CD4-positive, alpha-beta T cell treated with Interleukin-21 for 1 hour (primary cell): ENCODE data around the gene STK40.

Experiments used
- DNase-seq: peaks from one replicate; pipeline ENCODE4 v3.0.0-alpha.2; 2020

Gene STK40, protein sequence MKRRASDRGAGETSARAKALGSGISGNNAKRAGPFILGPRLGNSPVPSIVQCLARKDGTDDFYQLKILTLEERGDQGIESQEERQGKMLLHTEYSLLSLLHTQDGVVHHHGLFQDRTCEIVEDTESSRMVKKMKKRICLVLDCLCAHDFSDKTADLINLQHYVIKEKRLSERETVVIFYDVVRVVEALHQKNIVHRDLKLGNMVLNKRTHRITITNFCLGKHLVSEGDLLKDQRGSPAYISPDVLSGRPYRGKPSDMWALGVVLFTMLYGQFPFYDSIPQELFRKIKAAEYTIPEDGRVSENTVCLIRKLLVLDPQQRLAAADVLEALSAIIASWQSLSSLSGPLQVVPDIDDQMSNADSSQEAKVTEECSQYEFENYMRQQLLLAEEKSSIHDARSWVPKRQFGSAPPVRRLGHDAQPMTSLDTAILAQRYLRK

DNA sequence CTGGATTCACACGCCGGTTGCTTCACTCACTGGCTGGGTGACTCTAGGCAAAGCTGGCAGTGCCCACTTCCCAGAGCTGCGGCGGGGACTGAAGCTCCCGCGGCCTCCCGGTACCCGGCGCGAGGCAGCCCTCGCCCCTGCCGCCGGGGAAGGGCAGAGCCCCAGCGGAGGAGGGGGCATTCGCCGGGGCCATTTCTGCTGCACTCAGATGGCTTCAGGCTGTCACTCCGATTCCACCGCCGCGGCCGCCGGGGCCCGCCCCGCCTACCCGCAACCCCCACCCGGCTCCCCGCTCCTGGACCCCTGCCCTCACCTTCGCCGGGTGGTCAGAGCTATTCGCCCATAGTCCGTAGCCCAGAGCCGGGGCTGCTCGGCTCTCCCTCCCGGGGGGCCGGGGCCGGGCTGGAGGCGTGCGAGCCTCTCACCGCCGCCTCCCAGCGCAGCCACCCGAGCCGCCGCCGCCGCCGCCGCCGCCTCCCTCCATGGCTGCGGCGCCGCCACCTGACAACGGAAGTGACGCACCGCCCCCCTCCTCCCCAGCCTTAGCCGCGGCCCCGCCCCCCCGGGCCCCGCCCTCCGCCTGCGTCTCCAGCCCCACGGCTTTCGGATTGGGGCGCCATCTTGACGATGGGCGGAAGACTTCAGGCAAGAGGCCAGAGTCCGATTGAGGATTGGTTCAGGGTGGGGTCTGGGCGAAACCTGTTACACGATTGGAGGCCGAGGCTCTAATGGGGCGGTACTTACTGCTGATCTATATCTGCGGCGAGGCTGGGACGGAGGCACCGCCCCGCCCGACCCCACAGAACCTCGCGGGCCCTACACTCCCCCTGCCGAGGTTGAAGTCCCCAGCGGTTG is at the start of gene STK40:
Gene STK40 (minus strand): TSS at position 515 of the 855 bp plus-strand sequence. CDS start 24,592 bp downstream, outside the sequence.
- DNase-seq, result peak; percentile 99

DNA sequence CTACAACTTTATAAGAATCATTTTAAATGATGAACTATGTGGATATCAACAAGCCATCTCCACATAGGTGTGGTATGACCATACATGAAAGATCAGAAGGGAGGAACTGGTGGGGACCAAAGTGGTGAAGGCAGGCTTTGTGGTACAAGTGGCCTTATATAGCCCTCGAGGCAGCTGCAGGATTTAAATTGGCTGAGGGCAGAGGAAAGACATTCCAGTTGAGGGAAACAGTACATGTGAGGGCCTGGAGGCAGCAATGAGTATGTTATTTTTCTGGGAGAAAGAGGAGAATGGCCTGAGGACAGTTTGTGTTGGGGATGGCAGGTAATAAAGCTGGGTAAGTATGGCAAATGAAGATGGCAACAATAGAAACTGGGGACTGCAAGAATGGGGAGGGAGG is 47.4 kb upstream of the STK40 start:
- no peak for DNase-seq

DNA sequence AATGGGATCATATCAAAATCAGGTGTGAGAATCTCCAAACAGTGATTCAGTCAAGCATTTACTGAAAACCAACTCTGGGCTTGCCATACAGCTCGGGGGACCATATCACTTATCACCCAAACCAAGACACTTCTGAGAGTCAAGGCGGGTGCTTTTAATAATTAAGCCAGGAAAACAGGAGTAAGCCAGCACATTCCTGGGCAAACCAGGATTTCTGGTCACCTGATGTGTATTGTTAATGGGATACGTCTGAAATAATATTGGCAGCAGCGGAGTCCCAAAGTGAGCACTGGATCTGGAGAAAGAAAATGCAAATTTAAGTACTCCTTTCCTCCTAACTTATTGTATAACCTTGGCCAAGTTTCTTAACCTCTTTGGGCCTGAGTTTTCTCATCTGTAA is 46.9 kb upstream of the STK40 start:
- DNase-seq, result no peak

DNA sequence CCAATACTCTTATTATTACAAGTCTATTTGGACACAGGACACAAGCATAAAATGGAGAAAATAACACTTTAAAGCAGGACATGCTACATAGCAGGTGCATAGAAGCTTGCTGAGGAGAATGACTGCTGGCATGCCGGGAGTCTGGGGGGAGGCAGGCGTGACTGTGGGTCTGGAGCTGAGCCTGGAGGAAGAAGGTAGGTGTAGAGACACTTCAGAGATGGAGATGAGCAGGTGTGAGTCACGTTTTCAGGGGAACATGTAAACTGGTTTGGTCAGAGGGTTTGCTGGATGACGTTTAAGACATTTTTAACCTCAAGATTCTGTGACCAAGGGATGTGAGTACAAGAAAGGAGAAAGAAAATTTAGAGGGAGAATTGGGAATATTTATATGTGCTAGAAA is 40.1 kb upstream of the STK40 start:
- DNase-seq, result no peak

DNA sequence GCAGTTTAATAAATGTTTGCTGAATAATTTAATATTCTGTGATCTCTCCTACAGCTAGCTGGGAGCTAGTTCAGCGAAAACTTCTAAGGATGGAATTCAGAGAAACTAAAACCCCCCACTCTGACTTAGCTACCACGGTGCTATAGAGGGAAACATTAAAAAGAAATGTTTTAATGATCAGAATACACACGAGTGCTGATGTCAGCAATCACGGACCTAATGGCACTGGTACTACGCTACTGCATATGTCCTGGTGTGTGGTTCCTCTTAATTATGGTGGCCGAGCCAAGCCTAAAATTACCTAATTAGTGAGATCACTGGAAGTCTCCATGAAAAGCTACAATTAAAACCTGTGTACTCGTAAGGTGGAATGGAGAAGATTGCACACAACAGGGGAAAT is 35.9 kb upstream of the STK40 start:
- no peak for DNase-seq

DNA sequence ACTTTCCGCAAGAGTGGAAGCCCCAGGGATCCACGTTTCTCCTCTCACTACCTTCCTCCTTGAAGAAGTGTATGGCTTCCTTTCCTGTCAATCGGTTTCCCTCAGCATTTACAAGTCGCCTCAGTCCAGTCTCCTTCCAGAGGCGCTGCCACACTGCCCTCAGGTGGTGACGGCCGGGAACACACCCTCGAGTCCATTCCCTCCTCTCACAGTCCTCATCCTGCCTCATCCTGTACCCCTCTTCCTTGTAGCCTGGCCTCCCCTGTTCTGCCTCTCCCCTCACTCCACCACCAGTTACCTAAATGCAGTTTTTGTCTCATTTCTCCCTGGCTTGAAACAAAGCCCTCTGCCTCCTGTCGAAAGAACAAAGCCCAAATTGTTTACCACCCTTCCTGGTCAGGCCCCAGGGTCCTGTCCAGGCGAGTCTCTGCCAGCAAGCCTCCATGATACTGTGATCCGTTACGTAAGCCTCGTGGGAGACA is 35.2 kb upstream of the STK40 start:
- peak; percentile 88 for DNase-seq

DNA sequence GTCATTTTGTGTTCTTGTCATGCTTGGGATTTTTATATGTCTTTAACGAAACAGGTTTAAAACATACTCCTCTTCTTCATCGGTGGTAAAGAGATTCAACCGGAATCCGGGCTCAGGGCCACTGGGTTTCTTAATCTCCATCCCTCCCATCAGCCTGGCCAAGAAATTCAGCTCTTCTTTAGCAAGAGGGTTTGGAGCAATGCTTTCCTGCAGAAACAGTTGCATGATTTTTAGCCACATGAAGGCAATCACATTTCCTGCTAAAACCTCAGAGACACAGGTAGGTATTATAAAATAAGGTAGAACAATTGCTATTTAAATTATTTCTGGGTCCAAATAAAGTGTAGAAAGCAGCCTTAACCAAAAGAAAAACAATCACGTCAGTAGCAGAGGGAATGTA is 34.7 kb upstream of the STK40 start:
- no peak for DNase-seq

DNA sequence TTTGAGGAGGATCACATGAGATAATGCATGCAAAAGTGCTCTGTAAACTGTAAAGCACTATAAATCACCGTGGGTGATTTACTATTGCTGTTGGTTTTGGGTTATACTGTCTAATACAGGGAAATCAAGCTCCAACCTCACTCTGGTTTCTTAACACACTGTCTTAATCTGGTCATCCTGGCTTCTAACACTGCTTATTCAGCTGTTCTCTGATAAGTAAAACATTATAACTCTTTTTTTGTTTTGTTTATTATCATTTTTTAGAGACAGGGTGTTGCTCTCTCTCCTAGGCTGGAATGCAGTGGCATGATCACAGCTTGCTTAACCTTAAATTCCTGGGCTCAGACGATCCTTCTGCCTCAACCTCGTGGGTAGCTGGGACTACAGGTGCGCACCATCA is 33.8 kb upstream of the STK40 start:
- DNase-seq, result no peak

DNA sequence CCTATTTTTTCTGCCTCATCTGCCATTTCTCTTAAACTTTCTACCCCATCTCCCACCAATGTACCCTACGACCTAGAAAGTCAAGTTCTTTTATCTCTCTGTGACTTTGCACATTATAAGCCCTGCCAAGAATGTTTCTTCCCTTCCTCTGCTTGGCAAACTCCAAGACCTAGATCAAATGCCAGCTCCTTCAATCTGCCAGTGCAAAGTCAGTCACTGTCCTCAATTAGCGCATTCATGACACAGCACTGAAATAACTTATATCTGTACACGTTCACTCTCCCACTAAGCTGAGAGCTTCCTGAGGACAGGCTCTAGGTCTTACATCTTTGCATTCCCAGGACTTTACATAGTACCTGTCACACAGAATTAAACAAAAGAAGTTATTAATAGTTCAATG is 33.4 kb upstream of the STK40 start:
- no peak for DNase-seq

DNA sequence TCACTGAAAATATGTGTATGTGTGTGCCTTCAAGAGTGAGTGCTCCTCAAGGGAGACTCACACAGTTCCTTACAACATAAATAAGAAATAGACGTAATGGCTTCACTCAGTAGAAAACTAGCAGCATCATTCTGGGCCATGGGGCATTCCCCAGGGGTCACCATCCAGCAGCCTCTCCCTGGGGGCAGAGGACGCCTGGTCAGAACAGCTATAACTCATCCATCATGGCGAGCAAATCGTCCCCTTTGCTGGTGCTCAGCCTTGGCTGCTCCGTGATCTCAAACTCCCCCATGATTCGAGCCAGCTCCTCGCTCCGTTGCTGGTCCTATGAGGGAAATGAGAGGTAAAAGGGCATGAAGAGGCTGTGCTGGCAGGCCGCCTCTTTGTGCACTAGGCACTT is 32.2 kb upstream of the STK40 start:
- no peak for DNase-seq

DNA sequence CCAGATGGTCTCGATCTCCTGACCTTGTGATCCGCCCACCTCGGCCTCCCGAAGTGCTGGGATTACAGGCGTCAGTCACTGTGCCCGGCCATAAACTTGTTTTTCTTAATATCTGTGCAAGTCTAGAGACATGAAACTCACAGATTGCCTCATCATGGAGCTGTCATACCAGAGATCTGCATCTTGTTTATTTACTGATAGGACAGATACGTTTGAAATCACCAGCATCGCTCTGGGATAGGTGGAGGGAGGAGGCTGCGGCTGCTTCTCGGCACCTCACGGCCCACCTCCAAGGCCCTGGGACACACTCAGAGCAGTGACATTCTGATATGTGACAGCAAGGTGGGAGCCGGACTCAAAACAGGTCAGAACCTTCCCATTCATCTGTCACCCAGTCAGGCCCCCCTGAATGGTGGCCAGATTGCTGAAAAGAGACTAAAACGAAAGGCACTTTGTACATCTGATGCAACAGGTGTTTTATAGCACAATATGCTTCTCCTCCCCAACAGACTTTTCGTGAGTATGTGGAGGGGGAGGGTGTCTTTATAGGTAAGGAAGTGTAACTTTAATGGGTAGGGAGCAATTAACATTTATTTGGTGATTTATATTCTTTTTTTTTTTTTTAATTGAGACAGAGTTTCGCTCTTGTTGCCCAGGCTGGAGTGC is 30.1 kb upstream of the STK40 start:
- DNase-seq, result no peak

DNA sequence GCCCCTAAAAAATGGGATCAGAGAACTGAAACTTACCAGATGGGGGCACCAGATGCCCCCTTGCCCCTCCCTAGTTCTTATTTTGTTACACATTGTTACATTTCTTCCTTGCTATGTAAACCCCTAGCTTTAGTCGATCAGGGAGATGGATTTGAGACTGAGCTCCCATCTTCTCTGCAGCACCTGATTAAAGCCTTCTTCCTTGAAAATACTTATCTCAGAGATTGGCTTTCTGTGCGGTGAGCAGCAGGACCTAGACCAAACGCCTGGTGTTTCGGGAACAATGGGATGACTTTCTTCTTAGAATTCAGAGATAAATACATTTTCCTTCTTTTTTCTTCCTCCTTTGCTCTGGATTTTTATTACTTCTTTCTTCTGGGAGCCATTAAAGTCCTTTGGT is 28.7 kb upstream of the STK40 start:
- DNase-seq, result no peak

DNA sequence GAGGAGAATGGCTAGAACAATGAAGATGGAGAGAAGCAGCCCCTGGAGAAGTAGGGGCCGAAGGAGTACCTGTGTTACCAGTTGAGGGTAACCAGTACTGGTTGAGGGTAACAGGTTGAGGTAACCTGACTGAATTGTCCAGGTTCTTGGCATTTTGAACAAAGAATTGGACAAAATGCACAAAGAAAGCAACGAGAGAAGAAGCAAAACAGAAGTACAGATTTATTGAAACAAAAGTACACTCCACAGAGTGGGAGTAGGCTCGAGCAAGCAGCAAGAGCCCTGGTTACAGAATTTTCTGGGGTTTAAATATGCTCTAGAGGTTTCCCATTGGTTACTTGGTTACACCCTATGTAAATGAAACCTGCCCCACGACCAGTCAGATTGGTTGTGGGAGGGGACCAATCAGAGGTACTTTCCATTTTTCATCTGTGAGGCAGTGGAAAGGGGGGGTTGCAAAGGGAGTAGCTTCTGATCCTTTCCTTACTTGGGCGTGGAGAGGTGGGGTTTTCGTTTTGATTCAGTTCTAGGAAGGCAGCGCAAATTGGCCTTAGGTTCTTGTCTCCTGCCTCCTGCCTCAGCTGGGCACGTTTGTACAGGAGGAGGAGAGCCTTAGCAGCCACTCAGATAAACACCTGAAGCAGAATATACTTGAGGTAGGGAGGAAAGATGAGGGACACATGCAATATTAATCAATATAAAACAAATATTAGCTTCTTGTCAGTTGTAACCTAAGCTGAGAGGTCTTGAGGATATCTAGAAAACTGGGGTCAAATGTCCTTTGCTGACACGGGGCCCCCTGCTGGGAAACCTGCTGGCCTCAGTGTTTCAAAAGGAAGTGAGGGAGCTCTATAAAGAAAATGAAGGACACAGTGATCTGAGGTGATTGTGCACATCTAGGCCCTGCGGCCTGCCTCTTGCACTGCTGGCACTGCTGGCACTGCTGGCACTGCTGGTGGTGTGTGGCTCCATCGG is 26.2 kb upstream of the STK40 start:
- DNase-seq, result peak; percentile 66

DNA sequence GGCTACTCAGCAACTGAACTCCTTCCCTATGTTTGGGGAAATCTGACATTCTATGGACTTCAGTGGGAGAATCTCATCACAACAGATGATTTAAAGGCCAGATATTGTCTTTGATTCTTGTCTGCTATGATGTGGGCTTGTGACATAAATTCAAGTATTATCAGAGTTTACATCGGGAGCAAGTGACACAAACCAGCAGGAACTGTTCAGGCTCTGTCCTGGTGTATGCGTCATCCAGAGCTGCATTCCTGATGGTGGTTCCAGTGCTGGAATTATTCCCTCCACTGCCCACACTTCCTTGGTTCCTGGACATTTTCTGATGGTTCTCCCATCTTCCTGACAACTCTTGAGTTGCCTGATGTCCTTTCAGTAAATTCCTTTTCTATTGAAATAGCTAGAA is 22.8 kb upstream of the STK40 start:
- DNase-seq, result no peak

DNA sequence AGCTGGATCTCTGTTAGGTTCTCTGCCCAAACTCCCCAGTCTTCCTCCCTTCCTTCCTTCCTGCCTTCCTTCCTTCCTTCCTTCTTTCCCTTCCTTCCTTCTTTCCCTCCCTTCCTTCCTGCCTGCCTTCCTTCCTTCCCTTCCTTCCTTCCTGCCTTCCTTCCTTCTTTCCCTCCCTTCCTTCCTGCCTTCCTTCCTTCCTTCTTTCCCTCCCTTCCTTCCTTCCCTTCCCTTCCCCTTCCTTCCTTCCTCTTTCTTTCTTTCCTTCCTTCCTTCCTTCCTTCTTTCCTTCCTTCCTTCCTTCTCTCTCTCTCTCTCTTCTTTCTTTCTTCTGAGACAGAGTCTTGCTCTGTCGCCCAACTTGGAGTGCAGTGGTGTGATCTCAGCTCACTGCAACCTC is 20.7 kb upstream of the STK40 start:
- DNase-seq, result no peak

DNA sequence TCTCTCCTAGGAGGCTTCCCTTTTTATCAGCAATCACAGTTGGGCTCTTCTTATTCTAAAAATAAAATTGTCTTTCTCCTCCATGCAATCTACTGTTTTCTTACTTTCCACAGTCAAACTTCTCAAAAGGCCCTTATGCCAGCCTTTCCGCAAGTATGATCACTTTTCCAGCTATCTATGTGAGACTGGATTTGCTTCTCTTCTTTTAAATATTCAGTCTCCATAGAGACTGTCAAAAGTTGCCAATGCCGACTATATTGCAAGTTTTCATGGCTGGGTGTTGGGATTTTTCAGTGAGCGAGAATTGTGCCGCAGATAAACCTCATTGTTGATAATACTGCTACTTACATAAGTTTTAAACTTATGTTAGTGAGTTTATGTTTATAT is 16.8 kb upstream of the STK40 start:
- DNase-seq, result no peak

DNA sequence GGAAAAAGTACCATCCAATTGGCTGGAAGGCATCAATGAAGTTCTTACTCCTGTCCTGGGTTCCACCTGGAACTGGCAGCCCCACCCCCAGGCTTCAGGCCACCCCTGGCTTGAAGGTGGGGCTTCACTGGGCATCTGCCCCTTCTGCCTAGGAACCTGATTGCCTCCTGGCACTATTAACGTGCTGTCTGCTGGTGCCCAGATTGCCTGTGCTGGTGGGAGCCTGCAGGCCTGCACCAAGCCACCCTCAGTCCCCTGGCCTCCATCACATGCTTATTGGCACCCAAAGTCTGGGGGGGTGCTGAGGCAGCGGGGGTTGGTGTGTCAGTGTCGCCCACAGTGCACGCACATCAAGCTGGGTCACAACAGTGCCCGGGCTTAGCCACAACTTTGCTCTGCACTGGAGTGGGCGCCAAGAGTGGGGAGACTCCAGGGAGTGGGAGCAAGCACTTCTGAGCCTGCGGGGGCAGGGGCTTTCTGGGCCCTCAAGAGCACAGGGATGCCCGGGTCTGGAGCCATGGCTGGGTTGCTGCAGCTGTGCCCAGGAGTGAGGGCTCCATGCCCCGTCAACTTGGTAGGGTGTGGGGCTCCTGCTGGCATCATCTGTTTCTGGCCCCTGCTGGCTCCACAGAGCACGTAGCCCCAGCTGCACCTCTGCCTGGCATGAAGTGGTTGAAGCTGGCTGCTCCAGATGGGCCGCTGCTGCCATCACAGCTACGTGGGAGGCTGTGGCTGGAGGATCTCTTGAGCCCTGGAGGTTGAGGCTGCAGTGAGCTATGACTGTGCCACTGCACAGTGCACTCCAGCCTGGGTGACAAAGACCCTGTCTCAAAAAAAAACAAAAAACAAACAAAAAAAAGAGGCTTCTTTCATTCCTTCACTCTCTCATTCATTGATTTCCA is 16.1 kb upstream of the STK40 start:
- no peak for DNase-seq

DNA sequence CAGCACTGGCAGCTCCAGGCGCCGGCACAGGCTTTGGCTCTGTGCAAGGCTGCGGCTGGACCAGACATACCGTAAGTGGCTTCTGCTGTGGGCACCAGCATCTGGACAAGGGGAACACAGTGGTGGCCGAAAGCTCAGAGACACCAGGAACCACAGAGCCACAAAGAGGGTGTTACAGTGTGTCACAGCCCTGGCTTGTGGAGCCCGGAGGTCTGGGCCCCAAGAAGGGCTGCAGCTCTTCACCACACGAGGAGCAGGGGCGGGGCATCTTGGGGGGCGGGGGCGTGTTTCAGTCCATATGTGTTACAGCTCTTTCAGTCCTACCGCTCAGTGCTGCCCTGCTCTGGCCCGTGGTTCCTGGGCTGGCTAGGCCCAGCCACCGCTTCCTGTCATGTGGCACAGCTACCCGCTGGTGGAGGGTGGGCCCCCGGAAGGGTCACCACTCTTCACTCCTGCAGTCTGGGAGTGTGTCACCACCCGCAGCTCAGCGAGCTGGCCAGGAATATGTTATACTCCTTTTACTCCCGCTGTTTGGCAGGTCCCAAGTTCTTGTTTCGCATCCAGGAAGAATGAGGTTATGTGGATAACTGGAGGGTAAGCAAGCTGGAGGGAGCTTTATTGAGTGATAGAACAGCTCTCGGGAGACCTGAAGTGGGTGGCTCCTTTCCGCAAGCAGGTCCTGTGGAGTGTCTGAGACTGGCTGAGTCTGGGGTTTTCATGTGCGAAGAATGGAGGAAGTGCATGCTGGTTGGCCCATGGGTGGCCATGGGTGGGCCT is 15.3 kb upstream of the STK40 start:
- DNase-seq, result peak; percentile 48

DNA sequence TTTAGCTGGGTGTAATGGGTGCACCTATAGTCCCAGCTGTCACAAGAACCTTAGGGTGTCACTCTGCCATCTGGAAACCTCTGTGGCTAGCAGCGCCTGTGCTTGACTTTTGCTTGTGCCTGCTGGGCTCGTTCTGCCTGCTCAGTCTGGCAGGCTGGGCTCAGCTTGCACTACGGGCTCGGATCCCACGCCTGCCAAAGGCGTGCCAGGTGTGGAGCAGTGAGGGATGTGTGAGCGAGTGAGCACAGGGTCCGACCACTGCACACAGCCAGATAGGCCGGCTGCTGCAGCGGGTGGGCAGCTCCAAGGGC is 14.7 kb upstream of the STK40 start:
- DNase-seq, result no peak

DNA sequence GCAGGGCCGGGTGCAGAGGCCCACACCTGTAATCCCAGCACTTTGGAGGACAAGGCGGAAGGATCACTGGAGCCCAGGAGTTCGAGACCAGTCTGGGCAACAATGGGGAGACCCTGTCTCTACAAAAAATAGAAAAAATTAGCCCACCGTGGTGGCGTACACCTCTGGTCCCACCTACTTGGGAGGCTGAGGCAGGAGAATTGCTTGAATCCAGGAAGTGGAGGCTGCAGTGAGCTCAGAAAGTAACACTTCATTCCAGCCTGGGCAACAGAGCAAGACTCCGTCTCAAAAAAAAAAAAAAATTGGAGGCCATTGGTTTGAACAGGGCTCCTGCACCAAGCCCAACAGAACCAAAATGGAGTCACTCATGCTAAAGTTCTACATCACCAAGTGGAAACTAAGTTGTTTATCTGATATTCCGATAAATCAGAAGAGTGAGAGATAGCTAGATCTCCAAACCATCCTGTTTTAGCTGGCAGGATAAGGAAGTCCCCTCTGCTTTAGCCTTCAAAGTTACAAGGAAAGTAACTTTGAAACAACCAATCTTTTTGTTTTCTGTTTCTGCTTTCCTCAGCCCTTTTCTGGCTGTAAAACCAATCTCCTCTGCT is 12.8 kb upstream of the STK40 start:
- DNase-seq, result no peak
